Omental fat pad (tissue), 4 donors: Measurements from ENCODE around the gene SMAD3. TPM values are rescaled to one million over a fixed set of nuclear protein-coding genes. Genes with fewer than 3 reads are reported as not detected.

Experiments used
- ATAC-seq: fragments of 150-250 bp; one replicate; pipeline ENCODE4 v1.9.1; 2016; ENCODE audit warnings: mild to moderate bottlenecking, moderate library complexity; ENCODE audit not compliant: low FRiP score
- DNase-seq: peaks from one replicate; pipeline ENCODE4 v3.0.0-alpha.2; 2019; ENCODE audit warnings: low spot score
- total RNA-seq, 4 donors: library from RNA; depleted of rRNA; stranded (reverse); fragments of >200 nt; gene quantifications; one replicate each; pipeline ENCODE4 v1.1.0, GENCODE V29; 2016
- TF ChIP-seq, protein P1 (sequence below), 3 donors: fragments of 450-650 bp; IDR thresholded peaks; one replicate each; pipeline ENCODE4 v1.5.1; 2016 to 2017; ENCODE audit warnings: antibody characterized with exemption in 3 of 3, mild to moderate bottlenecking in 3 of 3, moderate library complexity in 2 of 3

Gene SMAD3
- total RNA-seq, 4 donors from 2014 or later = 30.9 to 58.1 (median 49.9) TPM

DNA sequence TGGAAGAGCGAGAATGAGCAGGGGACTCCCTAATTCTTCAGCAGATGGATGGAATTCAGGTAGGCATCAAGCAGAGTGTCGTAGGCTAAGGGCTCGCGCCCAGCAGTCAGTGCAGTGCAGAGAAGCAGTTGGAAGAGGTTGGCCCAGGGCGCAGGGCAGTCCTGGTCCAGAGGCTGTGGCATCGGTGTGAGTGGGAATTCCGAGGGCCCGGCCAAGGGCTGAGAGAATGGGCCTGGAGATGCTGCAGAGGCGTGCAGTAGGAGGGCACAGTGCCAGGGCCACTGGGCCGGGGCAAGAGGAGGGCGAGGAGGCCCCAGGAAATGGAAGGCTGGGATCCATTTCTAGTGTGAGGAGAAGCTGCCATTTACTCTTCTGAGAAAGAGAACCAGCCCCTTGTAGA is 114.6 kb downstream of the SMAD3 start:
- no peak for ATAC-seq
- DNase-seq = no peak
- TF ChIP-seq, protein P1, sequence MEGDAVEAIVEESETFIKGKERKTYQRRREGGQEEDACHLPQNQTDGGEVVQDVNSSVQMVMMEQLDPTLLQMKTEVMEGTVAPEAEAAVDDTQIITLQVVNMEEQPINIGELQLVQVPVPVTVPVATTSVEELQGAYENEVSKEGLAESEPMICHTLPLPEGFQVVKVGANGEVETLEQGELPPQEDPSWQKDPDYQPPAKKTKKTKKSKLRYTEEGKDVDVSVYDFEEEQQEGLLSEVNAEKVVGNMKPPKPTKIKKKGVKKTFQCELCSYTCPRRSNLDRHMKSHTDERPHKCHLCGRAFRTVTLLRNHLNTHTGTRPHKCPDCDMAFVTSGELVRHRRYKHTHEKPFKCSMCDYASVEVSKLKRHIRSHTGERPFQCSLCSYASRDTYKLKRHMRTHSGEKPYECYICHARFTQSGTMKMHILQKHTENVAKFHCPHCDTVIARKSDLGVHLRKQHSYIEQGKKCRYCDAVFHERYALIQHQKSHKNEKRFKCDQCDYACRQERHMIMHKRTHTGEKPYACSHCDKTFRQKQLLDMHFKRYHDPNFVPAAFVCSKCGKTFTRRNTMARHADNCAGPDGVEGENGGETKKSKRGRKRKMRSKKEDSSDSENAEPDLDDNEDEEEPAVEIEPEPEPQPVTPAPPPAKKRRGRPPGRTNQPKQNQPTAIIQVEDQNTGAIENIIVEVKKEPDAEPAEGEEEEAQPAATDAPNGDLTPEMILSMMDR (IDR thresholded peaks at IDR 0.05) = no peak

DNA sequence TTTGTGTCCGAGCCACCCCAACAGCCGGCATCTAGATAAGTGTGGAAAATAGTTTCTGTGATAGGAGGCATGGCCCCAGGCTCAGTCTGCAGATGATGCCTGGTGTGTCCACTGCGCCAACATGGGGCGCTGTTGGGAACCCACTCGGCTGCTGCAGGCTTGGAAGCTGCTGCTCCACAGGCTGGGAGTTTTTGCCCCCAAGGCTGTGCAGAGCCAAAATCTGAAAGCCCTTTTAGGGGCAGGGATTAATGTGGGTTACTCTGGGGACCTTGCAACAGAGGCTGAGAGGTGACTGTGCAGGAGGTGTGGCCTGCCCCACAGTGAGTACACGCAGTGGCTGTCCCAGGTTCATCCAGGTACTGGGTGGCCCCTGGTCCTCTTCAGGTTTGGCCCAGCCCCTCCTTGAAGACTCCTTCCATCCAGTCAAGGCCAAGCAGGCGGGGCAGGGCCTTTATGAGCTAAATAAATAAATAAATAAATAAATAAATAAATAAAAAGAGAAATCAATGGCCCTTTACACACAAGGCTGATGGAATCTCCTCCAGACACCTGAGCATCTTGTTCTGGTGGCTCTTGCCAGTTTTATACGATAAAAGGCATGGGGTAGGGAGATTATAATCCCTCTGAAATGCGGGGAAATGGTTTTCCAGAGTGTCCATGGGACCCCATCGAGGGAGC is 115.3 kb downstream of the SMAD3 start:
- DNase-seq (no peak), ATAC-seq (no peak)
- TF ChIP-seq, protein P1 (IDR thresholded peaks at IDR 0.05) = no peak

DNA sequence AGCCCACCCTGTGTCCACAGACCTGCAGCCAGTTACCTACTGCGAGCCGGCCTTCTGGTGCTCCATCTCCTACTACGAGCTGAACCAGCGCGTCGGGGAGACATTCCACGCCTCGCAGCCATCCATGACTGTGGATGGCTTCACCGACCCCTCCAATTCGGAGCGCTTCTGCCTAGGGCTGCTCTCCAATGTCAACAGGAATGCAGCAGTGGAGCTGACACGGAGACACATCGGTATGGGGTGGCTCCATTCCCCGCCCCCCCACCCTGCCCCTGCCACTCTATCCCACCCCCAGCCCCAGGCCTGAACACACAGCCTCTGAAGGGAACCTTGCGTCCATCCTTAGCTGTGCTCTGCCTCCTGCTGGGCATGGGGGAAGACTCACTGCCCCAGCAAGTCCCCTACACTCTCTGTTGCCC is 115.8 kb downstream of the SMAD3 start:
- no peak for DNase-seq
- TF ChIP-seq, protein P1 (IDR thresholded peaks at IDR 0.05) = no peak
- no peak for ATAC-seq

DNA sequence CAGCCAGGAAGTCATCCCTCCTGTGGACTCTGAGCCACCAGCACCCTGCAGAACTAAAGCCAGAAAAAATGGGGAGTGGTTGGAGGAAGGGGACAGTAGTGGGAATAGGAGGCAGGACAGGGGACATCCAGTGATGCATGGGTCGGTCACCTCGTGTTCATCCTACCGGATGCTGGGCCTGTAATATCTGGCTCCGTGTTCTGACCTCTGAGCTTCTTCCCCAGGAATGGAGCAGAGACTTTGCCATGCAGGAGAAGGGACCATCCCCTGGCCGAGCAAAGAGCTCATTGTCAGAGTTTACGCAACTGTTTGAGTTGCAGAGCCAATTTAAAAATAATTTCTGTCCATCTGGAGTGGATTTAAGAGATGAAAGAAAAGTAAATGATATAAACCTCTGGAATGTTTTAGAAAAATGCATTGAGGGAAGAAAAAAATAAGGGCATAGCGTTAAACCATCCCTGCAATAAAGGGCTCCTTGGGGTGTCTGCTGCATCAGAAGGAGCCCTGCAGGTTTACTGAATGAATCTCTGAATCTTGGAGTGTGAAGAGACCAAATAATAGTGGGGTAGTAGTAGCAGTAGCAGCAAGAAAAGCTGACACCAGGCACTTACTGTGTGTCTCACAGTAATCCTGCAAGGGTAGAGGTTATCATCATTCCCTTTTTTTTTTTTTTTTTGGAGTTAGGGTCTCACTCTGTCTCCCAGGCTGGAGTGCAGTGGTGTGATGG is 118.2 kb downstream of the SMAD3 start:
- ATAC-seq (no peak), DNase-seq (no peak)
- TF ChIP-seq, protein P1 (IDR thresholded peaks at IDR 0.05) = no peak

DNA sequence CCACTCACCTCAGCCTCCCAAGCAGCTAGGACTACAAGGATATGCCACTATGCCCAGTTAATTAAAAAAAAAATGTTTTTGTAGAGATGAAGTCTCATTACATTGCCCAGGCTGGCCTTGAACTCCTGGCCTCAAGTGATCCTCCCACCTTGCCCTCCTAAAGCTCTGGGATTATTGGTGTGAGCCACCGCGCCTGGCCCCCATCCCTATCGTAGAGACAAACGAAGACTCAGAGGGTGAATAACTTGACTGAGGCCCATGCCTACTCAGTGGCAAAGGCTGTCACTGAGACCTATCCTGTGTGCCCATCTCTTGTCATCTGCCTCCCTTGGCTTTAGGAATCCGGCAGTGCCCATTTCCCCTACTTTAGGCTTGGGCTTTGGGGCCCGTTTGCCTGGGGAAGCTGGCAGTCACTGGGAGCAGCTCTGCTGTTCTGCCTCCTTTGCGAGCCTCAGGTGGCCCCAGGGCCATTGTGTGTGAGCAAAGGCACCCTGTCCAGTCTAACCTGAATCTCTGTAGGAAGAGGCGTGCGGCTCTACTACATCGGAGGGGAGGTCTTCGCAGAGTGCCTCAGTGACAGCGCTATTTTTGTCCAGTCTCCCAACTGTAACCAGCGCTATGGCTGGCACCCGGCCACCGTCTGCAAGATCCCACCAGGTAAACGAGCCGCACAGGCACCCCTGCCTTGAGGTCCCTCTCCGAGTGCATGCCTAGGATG is 119.0 kb downstream of the SMAD3 start:
- TF ChIP-seq, protein P1 (IDR thresholded peaks at IDR 0.05) = no peak
- DNase-seq = no peak
- ATAC-seq = no peak

DNA sequence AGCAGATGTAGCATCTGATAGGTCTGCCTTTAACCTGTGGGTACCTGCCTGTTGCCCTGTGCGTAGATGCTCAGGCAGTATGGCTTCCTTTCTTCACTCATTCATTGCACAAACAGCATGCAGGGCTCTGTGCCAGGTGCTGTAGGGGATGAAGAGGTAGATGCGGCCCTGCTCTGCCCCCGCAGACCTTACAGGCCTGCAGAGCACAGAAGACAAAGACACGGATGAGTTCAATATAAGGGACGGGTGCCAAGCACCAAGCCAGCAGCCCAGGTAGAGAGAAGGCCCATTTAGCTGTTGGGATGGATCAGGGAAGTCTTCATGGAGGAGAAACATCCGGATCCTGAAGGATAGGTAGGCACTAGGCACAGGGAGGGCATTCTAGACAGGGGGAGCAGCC is 119.6 kb downstream of the SMAD3 start:
- TF ChIP-seq, protein P1 (IDR thresholded peaks at IDR 0.05) = no peak
- ATAC-seq (no peak), DNase-seq (no peak)
